Aortic smooth muscle cell (primary cell): ENCODE measurements around the gene MYL12A. TPM values are rescaled to one million over a fixed set of nuclear protein-coding genes. Genes with fewer than 3 reads are reported as not detected.

ENCODE experiments used
- total RNA-seq: library from RNA; depleted of rRNA; stranded (reverse); fragments of >200 nt; gene quantifications from 2 replicates; pipeline ENCODE4 v1.2.3, GENCODE V29; 2014

MYL12A gene
- 1,492 and 1,598 TPM in 2 replicates for total RNA-seq

DNA sequence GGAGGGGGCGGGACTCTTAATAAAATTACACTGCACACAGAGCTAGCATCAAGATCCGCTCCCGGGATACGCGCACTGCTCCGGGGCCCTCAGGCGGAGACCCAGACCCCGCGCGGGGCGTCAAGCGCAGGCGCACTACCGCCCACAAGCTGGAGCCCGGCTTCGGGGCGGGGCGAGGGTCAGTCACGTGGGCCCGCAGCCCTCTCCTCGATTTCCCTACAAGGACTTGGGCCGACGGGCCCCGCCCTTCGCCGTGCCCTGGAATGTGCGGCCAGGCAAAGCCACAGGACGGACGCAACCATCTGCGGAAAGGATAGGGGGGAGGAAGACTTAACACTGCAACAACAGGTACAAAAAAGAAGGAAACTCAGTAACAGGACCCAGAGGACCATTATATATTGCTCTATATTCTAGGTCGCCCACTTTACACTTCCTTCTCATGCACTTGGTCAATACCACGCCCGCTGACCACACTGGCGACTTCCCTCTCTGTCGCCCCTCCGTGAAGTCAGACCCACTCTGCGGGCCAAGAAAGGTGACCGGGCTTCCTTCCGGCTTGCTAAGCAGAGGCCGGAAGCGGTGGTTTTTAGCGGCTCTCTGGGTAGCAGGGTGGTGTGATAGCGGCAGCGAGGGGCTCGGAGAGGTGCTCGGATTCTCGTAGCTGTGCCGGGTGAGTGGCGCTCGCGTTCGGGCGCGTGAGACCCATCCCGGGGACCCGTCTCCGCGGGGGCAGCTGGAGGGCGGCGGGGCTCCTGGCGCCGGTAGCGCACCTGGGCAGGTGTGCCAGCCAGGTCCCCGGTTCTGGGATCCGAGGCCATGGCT lies at the start of gene MYL12A:
Gene MYL12A, plus strand, starts transcription at position 562 of the 822 bp plus-strand sequence. CDS start 5,447 bp downstream, outside the sequence.

DNA sequence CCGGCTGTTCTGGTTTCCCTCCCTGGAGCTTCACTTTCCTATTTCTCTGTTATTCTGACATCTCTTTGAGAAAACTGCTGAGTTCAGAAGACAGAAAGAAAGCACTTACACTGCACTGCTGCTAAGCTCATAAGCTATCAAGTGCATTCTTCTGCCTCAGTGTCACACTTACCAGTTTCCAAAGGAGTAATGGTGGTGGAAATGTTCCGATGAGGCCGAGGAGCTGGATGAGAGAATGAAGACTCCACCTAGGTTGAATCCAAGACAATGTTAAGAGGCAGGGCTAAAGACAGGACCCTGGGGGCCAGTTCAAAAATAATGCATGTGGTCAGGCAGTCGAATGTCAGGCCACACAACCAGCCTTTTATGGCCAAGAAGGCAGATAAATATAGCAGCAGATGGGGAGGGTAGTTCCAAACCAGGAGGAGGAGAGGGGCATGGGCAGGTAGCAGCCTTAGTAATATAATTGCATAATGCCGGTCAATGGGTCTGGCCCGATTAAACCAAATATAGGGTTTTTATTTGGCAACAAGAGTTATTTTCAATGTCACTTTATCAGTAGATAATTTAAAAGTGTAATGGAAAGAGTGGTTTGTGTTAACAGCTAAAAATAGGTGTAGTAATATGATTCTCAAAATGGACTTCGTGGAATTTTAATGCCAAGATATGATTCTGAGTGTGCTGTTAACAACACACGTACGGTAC lies 27.8 kb upstream of the MYL12A start, which contains the start of gene MYOM1:
Gene MYOM1, minus strand, starts transcription at position 338 of the 705 bp plus-strand sequence. CDS start 4,745 bp downstream, outside the sequence.

DNA sequence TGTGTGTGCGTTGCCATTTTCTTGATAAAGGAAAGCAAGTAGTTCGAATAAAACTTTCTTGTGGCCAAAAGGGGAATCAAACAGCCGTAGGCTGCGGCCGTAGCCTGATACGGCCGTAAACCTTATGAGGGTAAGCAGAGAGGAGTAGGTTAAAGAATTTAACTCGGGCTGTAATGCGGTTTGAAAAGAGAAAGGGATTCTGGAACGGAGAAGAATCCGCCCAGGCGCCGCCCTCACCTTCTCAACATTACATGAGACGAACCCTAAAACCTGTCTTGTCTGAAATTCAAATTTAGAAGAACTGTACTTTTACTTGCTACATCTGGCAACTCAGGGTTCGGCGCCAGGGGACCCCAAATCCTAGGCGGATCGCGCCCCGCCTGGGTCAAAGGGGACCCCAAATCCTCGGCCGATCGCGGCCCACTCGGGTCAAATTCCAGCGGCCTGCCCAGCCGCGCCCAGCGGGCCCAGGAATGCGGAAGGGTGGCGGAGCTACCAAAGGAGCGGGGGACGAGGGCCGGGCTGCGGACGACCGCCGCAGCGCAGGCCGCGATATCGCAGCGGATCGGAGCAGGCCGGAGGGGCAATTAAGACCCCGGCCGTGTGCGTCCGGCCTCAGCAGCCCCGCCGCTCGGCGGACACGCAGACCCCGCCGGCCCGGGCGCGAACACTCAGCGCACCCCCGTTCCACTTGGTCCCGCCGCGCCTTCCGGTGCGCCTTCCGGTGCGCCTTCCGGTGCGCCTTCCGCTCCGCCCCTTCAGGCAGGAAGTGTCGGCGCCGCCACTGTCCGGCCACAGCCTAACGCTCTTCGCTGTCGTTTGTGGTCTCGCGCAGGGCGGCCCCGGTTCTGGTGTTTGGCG lies 14.0 kb downstream of the MYL12A start, which contains the start of gene MYL12B:
Gene MYL12B, plus strand, starts transcription at position 761 of the 861 bp plus-strand sequence. CDS start 10,766 bp downstream, outside the sequence.

Other genes with a start within 250 kb of the MYL12A start
- gene LPIN2, start 234.7 kb upstream of the MYL12A start, total RNA-seq: 25.2 and 26.3 TPM in 2 replicates
- gene MYOM1, start 27.8 kb upstream of the MYL12A start, total RNA-seq: 1.9 and 2.4 TPM in 2 replicates
- 608 and 668 TPM in 2 replicates for gene MYL12B, start 14.3 kb downstream of the MYL12A start, total RNA-seq
- 62.9 and 73.6 TPM in 2 replicates for gene TGIF1, start 202.4 kb downstream of the MYL12A start, total RNA-seq